ENCODE measurements around the gene GFRA1. TPM values are rescaled to one million over a fixed set of nuclear protein-coding genes. Genes with fewer than 3 reads are reported as not detected.

Gene GFRA1
- total and polyA plus RNA-seq, 2 of the 4 experiments (the other 2 are of a cell fraction) = 9.1 to 9.3 TPM

GRCh38 chr10:116110736-116111135, 162.3 kb downstream of the GFRA1 start:
- Histone ChIP-seq H3K9me1 (ENCODE audit: insufficient read depth, low read length) (peaks cover 4% of the 10 kb centered on the region; the same call in 1 of the 2 replicates), H4K20me1 (ENCODE audit: insufficient read depth, low read length) (no peaks in the 10 kb centered on the region), H3K4me1 (ENCODE audit: control insufficient read depth, insufficient read depth, low read length) (no peaks in the 10 kb centered on the region), H3K4me2 (ENCODE audit: low read depth, low read length) (no peak overlapping the region), H3K4me3 (ENCODE audit: insufficient read depth, low read depth, low read length) (no peak overlapping the region), H3K27me3 (ENCODE audit: control insufficient read depth, insufficient read depth, low read length) (no peaks in the 10 kb centered on the region), H2BK5ac (ENCODE audit: low read depth, low read length, poor library complexity, severe bottlenecking) (no peak overlapping the region), H4K91ac (ENCODE audit: insufficient read depth, low read depth, low read length) (no peak overlapping the region), H4K5ac (ENCODE audit: low read depth, low read length) (no peak overlapping the region), H3K9ac (ENCODE audit: low read depth, low read length) (no peak overlapping the region), H3K23ac (ENCODE audit: low read depth, low read length) (no peak overlapping the region), H3K56ac (ENCODE audit: extremely low read depth, insufficient read depth, low read length) (no peak overlapping the region), H2AK5ac (ENCODE audit: low read depth, low read length) (no peak overlapping the region), H3K14ac (replicated peaks; ENCODE audit: low read depth, low read length) (no peak overlapping the region), H2AFZ (replicated peaks; ENCODE audit: low read length, poor library complexity) (no peak overlapping the region), H2BK15ac (ENCODE audit: low read depth, low read length) (no peak overlapping the region), H2AK9ac (replicated peaks; ENCODE audit: low read depth, low read length, poor library complexity) (no peak overlapping the region), H3K18ac (ENCODE audit: low read depth, low read length) (no peak overlapping the region), H3K4ac (ENCODE audit: low read depth, low read length) (no peak overlapping the region), H4K8ac (ENCODE audit: low read depth in 2 of 2, low read length in 2 of 2) (no peak overlapping the region), H3K9me3 (ENCODE audit: control insufficient read depth, insufficient read depth, low read length) (no peaks in the 10 kb centered on the region), H2BK20ac (ENCODE audit: low read depth, low read length) (no peak overlapping the region), H3K27ac (ENCODE audit: insufficient read depth, low read length) (no peak overlapping the region), H3K36me3 (ENCODE audit: control insufficient read depth, insufficient read depth, low read length) (no peaks in the 10 kb centered on the region), H3K79me1 (ENCODE audit: low read depth in 1 of 2, low read length in 2 of 2) (no peaks in the 10 kb centered on the region), H2BK120ac (ENCODE audit: low read depth, low read length) (no peak overlapping the region)
- WGBS, 2 experiments (ENCODE audit: extremely low coverage in 2 of 2, insufficient read length in 1 of 2) = no CpG with 5 or more reads among the region's 4 CpGs
- ATAC-seq (ENCODE audit: low read depth) = no peak
- in situ Hi-C loops (cut with MboI; ENCODE audit: low sequenced_read_pairs) = no loop called here
- BruUV-seq (replicated peaks) = no TSS peak
- dilution Hi-C loops (cut with HindIII; ENCODE audit: low sequenced_read_pairs, unreplicated experiment) = no loop called here
- POLR2A ChIA-PET (ENCODE audit: unreplicated experiment) = no interaction called here
- CTCF ChIA-PET = no interaction called here
- no peak for DNase-seq
- TF ChIP-seq, protein P1, sequence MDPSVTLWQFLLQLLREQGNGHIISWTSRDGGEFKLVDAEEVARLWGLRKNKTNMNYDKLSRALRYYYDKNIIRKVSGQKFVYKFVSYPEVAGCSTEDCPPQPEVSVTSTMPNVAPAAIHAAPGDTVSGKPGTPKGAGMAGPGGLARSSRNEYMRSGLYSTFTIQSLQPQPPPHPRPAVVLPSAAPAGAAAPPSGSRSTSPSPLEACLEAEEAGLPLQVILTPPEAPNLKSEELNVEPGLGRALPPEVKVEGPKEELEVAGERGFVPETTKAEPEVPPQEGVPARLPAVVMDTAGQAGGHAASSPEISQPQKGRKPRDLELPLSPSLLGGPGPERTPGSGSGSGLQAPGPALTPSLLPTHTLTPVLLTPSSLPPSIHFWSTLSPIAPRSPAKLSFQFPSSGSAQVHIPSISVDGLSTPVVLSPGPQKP (IDR thresholded peaks at IDR 0.05; ENCODE audit: borderline replicate concordance, low read depth, low read length) = no peak
- TF ChIP-seq, protein P2, sequence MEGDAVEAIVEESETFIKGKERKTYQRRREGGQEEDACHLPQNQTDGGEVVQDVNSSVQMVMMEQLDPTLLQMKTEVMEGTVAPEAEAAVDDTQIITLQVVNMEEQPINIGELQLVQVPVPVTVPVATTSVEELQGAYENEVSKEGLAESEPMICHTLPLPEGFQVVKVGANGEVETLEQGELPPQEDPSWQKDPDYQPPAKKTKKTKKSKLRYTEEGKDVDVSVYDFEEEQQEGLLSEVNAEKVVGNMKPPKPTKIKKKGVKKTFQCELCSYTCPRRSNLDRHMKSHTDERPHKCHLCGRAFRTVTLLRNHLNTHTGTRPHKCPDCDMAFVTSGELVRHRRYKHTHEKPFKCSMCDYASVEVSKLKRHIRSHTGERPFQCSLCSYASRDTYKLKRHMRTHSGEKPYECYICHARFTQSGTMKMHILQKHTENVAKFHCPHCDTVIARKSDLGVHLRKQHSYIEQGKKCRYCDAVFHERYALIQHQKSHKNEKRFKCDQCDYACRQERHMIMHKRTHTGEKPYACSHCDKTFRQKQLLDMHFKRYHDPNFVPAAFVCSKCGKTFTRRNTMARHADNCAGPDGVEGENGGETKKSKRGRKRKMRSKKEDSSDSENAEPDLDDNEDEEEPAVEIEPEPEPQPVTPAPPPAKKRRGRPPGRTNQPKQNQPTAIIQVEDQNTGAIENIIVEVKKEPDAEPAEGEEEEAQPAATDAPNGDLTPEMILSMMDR (conservative IDR thresholded peaks at IDR 0.05; ENCODE audit: low read depth, low read length) = no peak
- TF ChIP-seq CEBPB (IDR thresholded peaks at IDR 0.05; ENCODE audit: low read depth, low read length) (no peak), RAD21 (IDR thresholded peaks at IDR 0.05; ENCODE audit: low read length) (no peak), RFX5 (IDR thresholded peaks at IDR 0.05; ENCODE audit: low read depth, low read length) (no peak), MAZ (IDR thresholded peaks at IDR 0.05; ENCODE audit: borderline replicate concordance, low read depth, low read length) (no peak), CHD1 (IDR thresholded peaks at IDR 0.05; ENCODE audit: low read depth, low read length) (no peak), MXI1 (IDR thresholded peaks at IDR 0.05; ENCODE audit: borderline replicate concordance, low read depth, low read length) (no peak), SMC3 (IDR thresholded peaks at IDR 0.05; ENCODE audit: low read depth, low read length) (no peak), MAFK (IDR thresholded peaks at IDR 0.05; ENCODE audit: low read depth, low read length) (no peak), BHLHE40 (IDR thresholded peaks at IDR 0.05; ENCODE audit: low read depth, low read length) (no peak), RCOR1 (IDR thresholded peaks at IDR 0.05; ENCODE audit: insufficient replicate concordance, low read length) (no peak), FOS (IDR thresholded peaks at IDR 0.05; ENCODE audit: low read depth, low read length) (no peak), POLR2A (IDR thresholded peaks at IDR 0.05; ENCODE audit: low read depth, low read length) (no peak), NFE2L2 (IDR thresholded peaks at IDR 0.05; ENCODE audit: low read depth, low read length) (no peak)
- TF ChIP-seq, protein P3, sequence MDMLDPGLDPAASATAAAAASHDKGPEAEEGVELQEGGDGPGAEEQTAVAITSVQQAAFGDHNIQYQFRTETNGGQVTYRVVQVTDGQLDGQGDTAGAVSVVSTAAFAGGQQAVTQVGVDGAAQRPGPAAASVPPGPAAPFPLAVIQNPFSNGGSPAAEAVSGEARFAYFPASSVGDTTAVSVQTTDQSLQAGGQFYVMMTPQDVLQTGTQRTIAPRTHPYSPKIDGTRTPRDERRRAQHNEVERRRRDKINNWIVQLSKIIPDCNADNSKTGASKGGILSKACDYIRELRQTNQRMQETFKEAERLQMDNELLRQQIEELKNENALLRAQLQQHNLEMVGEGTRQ (IDR thresholded peaks at IDR 0.05; ENCODE audit: low read depth, low read length) = no peak
- intact Hi-C loops (cut with micrococcal nuclease) = no loop called here
